CD14-positive monocyte (primary cell): ENCODE measurements around the gene FAAP20. TPM values are rescaled to one million over a fixed set of nuclear protein-coding genes. Genes with fewer than 3 reads are reported as not detected.

Experiments
- DNase-seq, 3 donors: peaks; one replicate each; pipeline ENCODE4 v3.0.0-alpha.2; 2011 to 2022
- H2AFZ ChIP-seq: 2 replicates; pipeline ENCODE4 v1.6.0; 2012; ENCODE audit warnings: mild to moderate bottlenecking, low read depth, low read length, inconsistent platforms; ENCODE audit not compliant: insufficient read depth, poor library complexity, severe bottlenecking
- H3K27ac ChIP-seq, 2 donors: 1 replicate in 1 of 2; 2 replicates in 1 of 2; pipeline ENCODE4 v1.5.1; 2012 to 2013; ENCODE audit warnings: low read length in 2 of 2, control low read depth in 1 of 2, inconsistent platforms in 1 of 2, low read depth in 1 of 2, mild to moderate bottlenecking in 1 of 2
- H3K27me3 ChIP-seq, 2 donors: one replicate each; pipeline versions ENCODE4 v1.6.0 to v1.6.1; 2011 to 2013; ENCODE audit warnings: low read length in 2 of 2; ENCODE audit not compliant: control insufficient read depth in 2 of 2, insufficient read depth in 2 of 2
- H3K36me3 ChIP-seq, 2 donors: replicated peaks in 1 of 2; 1 replicate in 1 of 2; 2 replicates in 1 of 2; pipeline versions ENCODE4 v1.5.1 to v1.6.1; 2012 to 2013; ENCODE audit warnings: low read length in 2 of 2, control low read depth in 1 of 2, inconsistent platforms in 1 of 2, mild to moderate bottlenecking in 1 of 2; ENCODE audit not compliant: insufficient read depth in 2 of 2, control insufficient read depth in 1 of 2
- H3K4me1 ChIP-seq, 2 donors: 1 replicate in 1 of 2; 2 replicates in 1 of 2; pipeline versions ENCODE4 v1.5.1 to v1.6.1; 2012 to 2013; ENCODE audit warnings: low read length in 2 of 2, control low read depth in 1 of 2, inconsistent platforms in 1 of 2, mild to moderate bottlenecking in 1 of 2, moderate library complexity in 1 of 2; ENCODE audit not compliant: insufficient read depth in 2 of 2, control insufficient read depth in 1 of 2
- H3K4me2 ChIP-seq: replicated peaks from 2 replicates; pipeline ENCODE3; 2012; ENCODE audit warnings: low read length, moderate library complexity, mild to moderate bottlenecking; ENCODE audit not compliant: poor library complexity, severe bottlenecking; ENCODE audit errors: extremely low read depth
- H3K4me3 ChIP-seq, 3 experiments: fragments of 200-600 bp in 1 of 3; sonication (generic) in 1 of 3; replicated peaks in 1 of 3; 1 replicate in 2 of 3; 2 replicates in 1 of 3; pipeline ENCODE4 v1.5.1; 2011 to 2013; ENCODE audit warnings: low read length in 3 of 3, mild to moderate bottlenecking in 3 of 3, control low read depth in 2 of 3, low read depth in 2 of 3, inconsistent platforms in 1 of 3, moderate library complexity in 1 of 3
- H3K79me2 ChIP-seq: 2 replicates; pipeline ENCODE4 v1.6.0; 2012; ENCODE audit warnings: mild to moderate bottlenecking, control low read depth, inconsistent platforms, low read length, moderate library complexity; ENCODE audit not compliant: insufficient read depth
- H3K9ac ChIP-seq: 2 replicates; pipeline ENCODE4 v1.6.0; 2017; ENCODE audit warnings: low read length, mild to moderate bottlenecking; ENCODE audit not compliant: insufficient read depth, poor library complexity, severe bottlenecking
- H3K9me3 ChIP-seq, 2 donors: replicated peaks in 1 of 2; 1 replicate in 1 of 2; 2 replicates in 1 of 2; pipeline versions ENCODE4 v1.5.1 to v1.6.1; 2012 to 2013; ENCODE audit warnings: low read length in 2 of 2, control low read depth in 1 of 2; ENCODE audit not compliant: control insufficient read depth in 1 of 2, insufficient read depth in 1 of 2
- H4K20me1 ChIP-seq: 2 replicates; pipeline ENCODE4 v1.6.0; 2012; ENCODE audit warnings: mild to moderate bottlenecking, low read length, control low read depth, moderate library complexity; ENCODE audit not compliant: insufficient read depth
- H3K27ac Mint-ChIP-seq, 7 donors: one replicate each; pipeline ENCODE4 v1.8.0; 2020; ENCODE audit warnings: mild to moderate bottlenecking in 7 of 7, mixed read lengths in 7 of 7, moderate library complexity in 6 of 7, inconsistent platforms in 2 of 7
- H3K27me3 Mint-ChIP-seq, 3 donors: one replicate each; pipeline ENCODE4 v1.8.0; 2021 to 2022; ENCODE audit warnings: low read depth in 3 of 3, mild to moderate bottlenecking in 3 of 3, mixed read lengths in 3 of 3, moderate library complexity in 3 of 3, inconsistent platforms in 1 of 3
- H3K36me3 Mint-ChIP-seq, 2 donors: one replicate each; pipeline ENCODE4 v1.8.0; 2020; ENCODE audit warnings: mixed read lengths in 2 of 2, inconsistent platforms in 1 of 2, mild to moderate bottlenecking in 1 of 2
- H3K4me1 Mint-ChIP-seq: one replicate; pipeline ENCODE4 v1.8.0; 2020; ENCODE audit warnings: mild to moderate bottlenecking, mixed read lengths
- H3K4me3 Mint-ChIP-seq, 2 donors: one replicate each; pipeline ENCODE4 v1.8.0; 2020; ENCODE audit warnings: mild to moderate bottlenecking in 2 of 2, mixed read lengths in 2 of 2, moderate library complexity in 1 of 2
- H3K9me3 Mint-ChIP-seq, 7 donors: one replicate each; pipeline ENCODE4 v1.8.0; 2020 to 2022; ENCODE audit warnings: mixed read lengths in 7 of 7, mild to moderate bottlenecking in 6 of 7, moderate library complexity in 6 of 7, inconsistent platforms in 2 of 7
- CTCF ChIP-seq: fragments of 200-600 bp; IDR thresholded peaks from one replicate; pipeline ENCODE4 v1.8.0; 2022; ENCODE audit warnings: antibody characterized with exemption, mild to moderate bottlenecking
- WGBS: methylation state at CpG from one replicate; pipeline ENCODE4 v1.1.5; 2013; ENCODE audit warnings: missing lambda C conversion rate; ENCODE audit not compliant: insufficient coverage; 5-methylcytosine and 5-hydroxymethylcytosine counted together
- intact Hi-C, 2 donors: fragments of 100-400 bp; cut with micrococcal nuclease; formaldehyde crosslinking; loops; one replicate each; pipeline versions ENCODE4 v1.15.0 to v1.15.1; 2023
- polyA plus RNA-seq, 3 donors: library from polyadenylated mRNA; depleted of rRNA in 1 of 3; unstranded in 2 of 3; stranded (reverse) in 1 of 3; fragments of 300-500 nt in 2 of 3; fragments of >200 nt in 1 of 3; fragmentation: Illumina TruSeq in 2 of 3; gene quantifications; 1 replicate in 2 of 3; 2 replicates in 1 of 3; pipeline ENCODE4 v1.2.3, GENCODE V29; 2012 to 2021

Gene FAAP20
- polyA plus RNA-seq, 3 donors = 11.8 to 49.3 (median 35.1) TPM

DNA sequence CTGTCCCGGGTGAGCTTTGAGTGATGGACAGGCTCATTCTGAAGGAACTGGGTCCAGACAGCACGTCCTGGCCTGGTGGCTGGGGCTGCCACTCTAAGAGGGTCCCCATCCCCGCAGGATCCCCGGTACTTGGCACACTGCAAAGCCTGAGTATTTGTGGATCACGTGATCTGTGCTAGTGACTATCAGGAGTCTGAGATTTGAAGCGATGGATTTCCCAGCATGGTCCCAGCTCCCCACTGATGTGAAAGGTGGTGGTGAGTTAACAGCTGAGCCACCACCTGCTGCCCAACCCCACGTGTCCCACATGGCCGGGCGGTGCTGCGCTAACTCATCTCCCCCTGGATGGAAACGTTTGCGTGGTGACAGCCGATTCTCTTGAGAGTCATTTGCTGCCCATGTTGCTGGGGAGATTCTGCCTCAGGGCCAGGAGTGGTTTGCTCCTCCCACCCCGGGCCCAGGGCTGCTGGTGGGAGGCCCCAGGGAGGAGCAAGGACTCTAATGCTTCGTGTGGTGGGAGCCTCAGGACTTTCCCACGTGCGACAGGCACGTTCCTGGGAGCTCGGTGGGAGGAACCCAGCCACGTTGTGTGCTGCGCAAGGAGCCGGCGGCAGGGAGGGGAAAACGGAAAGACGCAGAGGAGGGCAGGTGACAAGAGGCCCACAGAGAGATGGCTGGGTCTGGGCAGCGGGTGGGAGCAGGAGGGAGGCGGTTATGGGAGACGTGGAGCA lies 15.1 kb downstream of the FAAP20 start:
- 94% methylated on average over 27 of the region's 28 CpGs for WGBS

GRCh38 chr1:2178875-2179274 lies 15.7 kb downstream of the FAAP20 start:
- no peak overlapping the region for H2AFZ ChIP-seq
- TF ChIP-seq CTCF = no peak
- peaks cover 4 to 13% of the 10 kb centered on the region in 2 donors for H3K36me3 Mint-ChIP-seq
- intact Hi-C loops = no loop called here
- no peaks in the 10 kb centered on the region for H3K9me3 ChIP-seq
- H3K27ac ChIP-seq = no peak overlapping the region
- H3K9me3 Mint-ChIP-seq = peaks cover 0 to 2% (median 0%) of the 10 kb centered on the region in 7 donors
- H3K4me3 Mint-ChIP-seq = no peak overlapping the region
- peaks cover 0 to 3% (median 1%) of the 10 kb centered on the region in 3 donors for H3K27me3 Mint-ChIP-seq
- H3K4me2 ChIP-seq = no peak overlapping the region
- 96% methylated on average over 8 of the region's 16 CpGs for WGBS
- no peak for DNase-seq
- no peaks in the 10 kb centered on the region for H3K27me3 ChIP-seq
- no peaks in the 10 kb centered on the region for H4K20me1 ChIP-seq
- H3K4me3 ChIP-seq = no peak overlapping the region
- peak overlapping the region in 1 of 7 donors; percentile 75 for H3K27ac Mint-ChIP-seq
- no peak overlapping the region for H3K9ac ChIP-seq
- peaks cover 12 to 13% of the 10 kb centered on the region in 2 donors for H3K4me1 ChIP-seq
- H3K4me1 Mint-ChIP-seq = peaks cover 17% of the 10 kb centered on the region
- no peaks in the 10 kb centered on the region for H3K36me3 ChIP-seq
- no peaks in the 10 kb centered on the region for H3K79me2 ChIP-seq

More for the DNA sequence above, 15.1 kb downstream of the FAAP20 start:
- peaks cover 6 to 7% of the 10 kb centered on the region in 2 donors for H3K4me1 ChIP-seq
- no peak overlapping the region for H3K27ac ChIP-seq
- H3K9me3 ChIP-seq = no peaks in the 10 kb centered on the region
- Mint-ChIP-seq H3K27ac (peak overlapping the region in 1 of 7 donors; percentile 19), H3K36me3 (peaks cover 4 to 13% of the 10 kb centered on the region in 2 donors), H3K9me3 (peaks cover 0 to 2% (median 0%) of the 10 kb centered on the region in 7 donors), H3K4me3 (no peak overlapping the region), H3K4me1 (peaks cover 13% of the 10 kb centered on the region), H3K27me3 (peaks cover 0 to 3% (median 0%) of the 10 kb centered on the region in 3 donors)
- intact Hi-C loops = no loop called here
- H3K4me2 ChIP-seq = no peak overlapping the region
- no peak for DNase-seq
- H3K27me3 ChIP-seq = no peaks in the 10 kb centered on the region
- no peaks in the 10 kb centered on the region for H3K79me2 ChIP-seq
- no peaks in the 10 kb centered on the region for H3K36me3 ChIP-seq
- H2AFZ ChIP-seq = no peak overlapping the region
- H3K4me3 ChIP-seq = no peak overlapping the region
- H3K9ac ChIP-seq = no peak overlapping the region
- TF ChIP-seq CTCF = no peak
- no peaks in the 10 kb centered on the region for H4K20me1 ChIP-seq
